NT2/D1 (cell line): Measurements from ENCODE around the gene NELL1.

Experiments
- YY1 ChIP-seq: IDR thresholded peaks from 2 replicates; pipeline ENCODE4 v1.6.1; 2011; ENCODE audit not compliant: insufficient read length, insufficient read depth
- ZNF274 ChIP-seq: IDR thresholded peaks from 2 replicates; pipeline ENCODE4 v1.6.1; 2011; ENCODE audit warnings: mild to moderate bottlenecking, low read depth, low read length

DNA sequence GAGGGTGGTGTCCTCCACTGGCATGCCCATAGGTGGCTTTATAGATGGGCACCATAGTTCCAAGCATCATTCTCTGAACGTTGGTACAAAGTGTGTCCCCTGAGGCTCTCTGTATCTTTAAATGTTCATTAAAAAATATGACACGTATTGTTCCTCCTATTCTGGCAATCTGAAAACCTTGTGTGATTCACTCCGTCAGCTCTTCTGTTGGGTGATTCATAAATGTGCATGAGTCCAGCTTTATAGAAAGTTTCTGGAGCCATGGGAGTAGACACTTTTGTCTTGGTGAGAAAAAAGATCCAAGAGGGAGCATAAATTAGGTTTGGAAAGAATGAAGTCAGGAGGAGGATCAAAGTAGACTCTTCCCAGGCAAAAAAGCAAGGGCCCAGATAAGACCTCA, 728.8 kb downstream of the NELL1 start:
- no peak for TF ChIP-seq YY1
- TF ChIP-seq ZNF274: no peak
